SK-N-SH treated with all-trans-retinoic acid at 6 μM for 48 hours (cell line): Measurements from ENCODE around the gene CLEC16A.
A peak's percentile ranks its signal among the peaks of the same experiment; 100 is the strongest.

ENCODE experiments used
- ATAC-seq: fragments of 200-7000 bp; cut with Tn5 transposase; 3 replicates; pipeline ENCODE4 v1.9.1; 2020; ENCODE audit warnings: mild to moderate bottlenecking, moderate library complexity
- ARNTL ChIP-seq: fragments of 450-650 bp; formaldehyde crosslinking; IDR thresholded peaks from 2 replicates; pipeline ENCODE4 v1.5.0; 2020; ENCODE audit warnings: low read depth, mild to moderate bottlenecking, moderate library complexity, borderline replicate concordance
- BACH2 ChIP-seq: fragments of 250-450 bp; sonication (Bioruptor Pico); IDR thresholded peaks from 2 replicates; pipeline ENCODE4 v1.9.0; 2021; ENCODE audit warnings: mild to moderate bottlenecking, borderline replicate concordance
- CREB5 ChIP-seq: fragments of 250-450 bp; sonication (Bioruptor Pico); IDR thresholded peaks from 2 replicates; pipeline ENCODE4 v1.5.1; 2020; ENCODE audit warnings: low read depth, mild to moderate bottlenecking, moderate library complexity
- CSDC2 ChIP-seq: fragments of 250-450 bp; sonication (Bioruptor Pico); IDR thresholded peaks from 2 replicates; pipeline ENCODE4 v1.5.0; 2020; ENCODE audit warnings: mild to moderate bottlenecking, moderate library complexity
- GLIS3 ChIP-seq: fragments of 250-450 bp; sonication (Bioruptor Pico); IDR thresholded peaks from 2 replicates; pipeline ENCODE4 v1.5.0; 2020; ENCODE audit warnings: mild to moderate bottlenecking, moderate library complexity
- OSR1 ChIP-seq: fragments of 250-450 bp; sonication (Bioruptor Pico); IDR thresholded peaks from 2 replicates; pipeline ENCODE4 v1.8.0; 2022; ENCODE audit warnings: moderate library complexity, mild to moderate bottlenecking, inconsistent platforms
- PPARA ChIP-seq: fragments of 250-450 bp; sonication (Bioruptor Pico); IDR thresholded peaks from 2 replicates; pipeline ENCODE4 v1.5.0; 2020; ENCODE audit warnings: mild to moderate bottlenecking, borderline replicate concordance
- RARB ChIP-seq: fragments of 250-450 bp; sonication (Bioruptor Pico); IDR thresholded peaks from 2 replicates; pipeline ENCODE4 v1.8.0; 2021; ENCODE audit warnings: mild to moderate bottlenecking, moderate library complexity
- TOX ChIP-seq: fragments of 250-450 bp; sonication (Bioruptor Pico); IDR thresholded peaks from 2 replicates; pipeline ENCODE4 v1.8.0; 2021; ENCODE audit warnings: mild to moderate bottlenecking, moderate library complexity, borderline replicate concordance
- TSHZ2 ChIP-seq: fragments of 250-450 bp; sonication (Bioruptor Pico); IDR thresholded peaks from 2 replicates; pipeline ENCODE4 v1.5.0; 2020; ENCODE audit warnings: mild to moderate bottlenecking, moderate library complexity
- ZFP3 ChIP-seq: fragments of 250-450 bp; sonication (Bioruptor Pico); IDR thresholded peaks from 2 replicates; pipeline ENCODE4 v1.5.0; 2020; ENCODE audit warnings: mild to moderate bottlenecking, moderate library complexity
- ZFP30 ChIP-seq: fragments of 450-650 bp; formaldehyde crosslinking; IDR thresholded peaks from 2 replicates; pipeline ENCODE4 v1.5.0; 2022; ENCODE audit warnings: mild to moderate bottlenecking, moderate library complexity
- ZNF565 ChIP-seq: fragments of 450-650 bp; formaldehyde crosslinking; conservative IDR thresholded peaks from 2 replicates; pipeline ENCODE4 v1.5.0; 2020; ENCODE audit warnings: low read depth, mild to moderate bottlenecking, moderate library complexity
- ZNF70 ChIP-seq: fragments of 450-650 bp; formaldehyde crosslinking; IDR thresholded peaks from 2 replicates; pipeline ENCODE4 v1.5.0; 2020; ENCODE audit warnings: mild to moderate bottlenecking, moderate library complexity
- ZNF8 ChIP-seq: fragments of 450-650 bp; formaldehyde crosslinking; IDR thresholded peaks from 2 replicates; pipeline ENCODE4 v1.5.0; 2020; ENCODE audit warnings: mild to moderate bottlenecking, moderate library complexity
- TF ChIP-seq, protein P1 (sequence below): fragments of 250-450 bp; sonication (Bioruptor Pico); IDR thresholded peaks from 2 replicates; pipeline ENCODE4 v1.8.0; 2021; ENCODE audit warnings: low read depth, mild to moderate bottlenecking, moderate library complexity, borderline replicate concordance

The CLEC16A gene

GRCh38 chr16:10976634-10977033, 32.3 kb downstream of the CLEC16A start (continued):
- TF ChIP-seq ZNF8 (CRISPR knock-in tag): no peak
- TF ChIP-seq RARB (CRISPR knock-in tag): no peak
- TF ChIP-seq, protein P1, sequence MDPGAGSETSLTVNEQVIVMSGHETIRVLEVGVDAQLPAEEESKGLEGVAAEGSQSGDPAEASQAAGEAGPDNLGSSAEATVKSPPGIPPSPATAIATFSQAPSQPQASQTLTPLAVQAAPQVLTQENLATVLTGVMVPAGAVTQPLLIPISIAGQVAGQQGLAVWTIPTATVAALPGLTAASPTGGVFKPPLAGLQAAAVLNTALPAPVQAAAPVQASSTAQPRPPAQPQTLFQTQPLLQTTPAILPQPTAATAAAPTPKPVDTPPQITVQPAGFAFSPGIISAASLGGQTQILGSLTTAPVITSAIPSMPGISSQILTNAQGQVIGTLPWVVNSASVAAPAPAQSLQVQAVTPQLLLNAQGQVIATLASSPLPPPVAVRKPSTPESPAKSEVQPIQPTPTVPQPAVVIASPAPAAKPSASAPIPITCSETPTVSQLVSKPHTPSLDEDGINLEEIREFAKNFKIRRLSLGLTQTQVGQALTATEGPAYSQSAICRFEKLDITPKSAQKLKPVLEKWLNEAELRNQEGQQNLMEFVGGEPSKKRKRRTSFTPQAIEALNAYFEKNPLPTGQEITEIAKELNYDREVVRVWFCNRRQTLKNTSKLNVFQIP: no peak
- TF ChIP-seq ZNF565 (CRISPR knock-in tag): no peak
- TF ChIP-seq TOX (CRISPR knock-in tag): no peak
- peak; percentile 45; the same call in 1 of the 2 replicates for TF ChIP-seq GLIS3 (CRISPR knock-in tag)

- ATAC-seq: no peak
These were observed 33.8 kb downstream of the CLEC16A start for GRCh38 chr16:10978124-10978523.

GRCh38 chr16:10978871-10979446, 34.6 kb downstream of the CLEC16A start:
- no peak for ATAC-seq

More at GRCh38 chr16:10978124-10978523, 33.8 kb downstream of the CLEC16A start:
- TF ChIP-seq ZFP3 (CRISPR knock-in tag) (no peak), GLIS3 (CRISPR knock-in tag) (no peak)

GRCh38 chr16:10979717-10980601, 35.6 kb downstream of the CLEC16A start:
- TF ChIP-seq, protein P1: no peak
- TF ChIP-seq GLIS3 (CRISPR knock-in tag): no peak
- no peak for TF ChIP-seq CSDC2 (CRISPR knock-in tag)
- no peak for TF ChIP-seq ZNF8 (CRISPR knock-in tag)
- TF ChIP-seq ZNF70 (CRISPR knock-in tag): no peak
- peak; percentile 63 for ATAC-seq

More at GRCh38 chr16:10978871-10979446, 34.6 kb downstream of the CLEC16A start:
- TF ChIP-seq CREB5 (CRISPR knock-in tag) (no peak), GLIS3 (CRISPR knock-in tag) (no peak), ZNF8 (CRISPR knock-in tag) (no peak), OSR1 (CRISPR knock-in tag) (no peak), PPARA (CRISPR knock-in tag) (no peak), ARNTL (CRISPR knock-in tag) (no peak), TSHZ2 (CRISPR knock-in tag) (no peak), BACH2 (CRISPR knock-in tag) (no peak)

- TF ChIP-seq ZFP30 (no peak), CREB5 (CRISPR knock-in tag) (no peak)
- no peak for ATAC-seq
These were observed 36.4 kb downstream of the CLEC16A start for GRCh38 chr16:10980813-10981212.
